C4-2B (cell line): ENCODE measurements around the gene SNTA1.

ENCODE experiments used
- ZFX ChIP-seq: fragments of 450-650 bp; IDR thresholded peaks from 2 replicates; pipeline ENCODE4 v1.6.1; 2017
- TF ChIP-seq, protein P1 (sequence below): fragments of 450-650 bp; conservative IDR thresholded peaks from 2 replicates; pipeline ENCODE4 v1.5.1; 2017; ENCODE audit warnings: mild to moderate bottlenecking

DNA sequence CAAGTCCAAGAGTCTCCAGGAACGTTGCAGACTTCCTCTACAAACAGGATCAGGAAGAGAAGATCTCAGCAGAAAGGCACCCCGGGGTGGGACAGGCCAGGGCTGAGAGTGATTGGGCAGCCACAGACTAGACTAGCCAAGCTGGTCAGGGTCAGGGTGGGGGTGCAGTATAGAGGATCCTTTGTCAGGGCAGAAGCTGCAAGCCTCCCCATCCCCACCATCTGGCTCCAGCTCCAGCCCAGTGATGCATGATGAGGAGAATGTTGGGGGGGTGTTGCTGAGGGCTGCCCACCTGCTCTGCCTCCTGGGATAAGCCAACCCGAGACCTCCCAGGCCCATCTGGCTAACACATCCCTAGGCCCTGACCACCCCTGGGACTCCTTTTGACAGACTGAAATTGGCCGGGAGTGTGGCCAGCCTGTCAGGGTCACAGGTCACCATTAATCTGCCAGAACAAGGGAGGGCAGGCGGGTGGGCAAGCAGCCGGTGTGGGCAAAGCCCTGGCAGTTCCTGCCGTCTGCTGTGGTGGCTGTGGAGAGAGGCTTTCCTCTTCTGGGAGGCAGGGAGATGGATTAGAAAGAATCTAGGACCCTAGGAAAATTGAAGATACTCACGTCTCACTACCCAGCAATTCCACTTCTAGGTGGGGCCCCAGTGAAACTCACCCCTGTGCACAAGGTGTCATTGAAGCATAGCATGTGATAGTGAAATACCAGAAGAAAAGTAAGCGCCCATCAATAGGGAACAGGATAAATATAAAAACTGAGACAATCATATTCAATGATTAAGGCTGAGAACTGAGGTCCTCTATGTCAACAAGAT, 22.1 kb upstream of the SNTA1 start:
- TF ChIP-seq, protein P1, sequence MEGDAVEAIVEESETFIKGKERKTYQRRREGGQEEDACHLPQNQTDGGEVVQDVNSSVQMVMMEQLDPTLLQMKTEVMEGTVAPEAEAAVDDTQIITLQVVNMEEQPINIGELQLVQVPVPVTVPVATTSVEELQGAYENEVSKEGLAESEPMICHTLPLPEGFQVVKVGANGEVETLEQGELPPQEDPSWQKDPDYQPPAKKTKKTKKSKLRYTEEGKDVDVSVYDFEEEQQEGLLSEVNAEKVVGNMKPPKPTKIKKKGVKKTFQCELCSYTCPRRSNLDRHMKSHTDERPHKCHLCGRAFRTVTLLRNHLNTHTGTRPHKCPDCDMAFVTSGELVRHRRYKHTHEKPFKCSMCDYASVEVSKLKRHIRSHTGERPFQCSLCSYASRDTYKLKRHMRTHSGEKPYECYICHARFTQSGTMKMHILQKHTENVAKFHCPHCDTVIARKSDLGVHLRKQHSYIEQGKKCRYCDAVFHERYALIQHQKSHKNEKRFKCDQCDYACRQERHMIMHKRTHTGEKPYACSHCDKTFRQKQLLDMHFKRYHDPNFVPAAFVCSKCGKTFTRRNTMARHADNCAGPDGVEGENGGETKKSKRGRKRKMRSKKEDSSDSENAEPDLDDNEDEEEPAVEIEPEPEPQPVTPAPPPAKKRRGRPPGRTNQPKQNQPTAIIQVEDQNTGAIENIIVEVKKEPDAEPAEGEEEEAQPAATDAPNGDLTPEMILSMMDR: no peak
- TF ChIP-seq ZFX: no peak
